Mesodermal cell (in vitro differentiated cells): ENCODE results near the gene SPRY4.
"Not testable (repeated sequence)": the region's sequence is repeated elsewhere in the genome, so short reads cannot be mapped to it uniquely, and the experiment has no call there.

Experiments
- H3K27ac ChIP-seq: 2 replicates; pipeline ENCODE4 v1.7.0; 2013; ENCODE audit warnings: mild to moderate bottlenecking, low read depth, low read length, moderate library complexity; ENCODE audit not compliant: severe bottlenecking
- H3K36me3 ChIP-seq: 2 replicates; pipeline ENCODE4 v1.7.1; 2013; ENCODE audit warnings: mild to moderate bottlenecking, low read length, moderate library complexity; ENCODE audit not compliant: control insufficient read depth, insufficient read depth
- H3K4me1 ChIP-seq: one replicate; pipeline ENCODE4 v1.7.1; 2013; ENCODE audit warnings: mild to moderate bottlenecking, low read length; ENCODE audit not compliant: insufficient read depth, control insufficient read depth, poor library complexity, severe bottlenecking
- H3K4me3 ChIP-seq: 2 replicates; pipeline ENCODE4 v1.7.0; 2013; ENCODE audit warnings: low read length, control low read depth, mild to moderate bottlenecking; ENCODE audit not compliant: insufficient read depth, poor library complexity, severe bottlenecking; ENCODE audit errors: extremely low read depth
- H3K9me3 ChIP-seq: 2 replicates; pipeline ENCODE4 v1.7.1; 2013; ENCODE audit warnings: mild to moderate bottlenecking, low read length, moderate library complexity; ENCODE audit not compliant: control insufficient read depth
- whole genome bisulfite sequencing, 2 experiments: methylation state at CpG; one replicate each; pipeline ENCODE4 v1.1.5; 2013; ENCODE audit warnings: missing lambda C conversion rate in 2 of 2; ENCODE audit not compliant: insufficient coverage in 2 of 2; 5-methylcytosine and 5-hydroxymethylcytosine counted together

The SPRY4 gene

GRCh38 chr5:142357469-142358090 lies 32.8 kb upstream of the SPRY4 start:
- Histone ChIP-seq H3K4me1 (peaks cover 65% of the 10 kb centered on the region), H3K27ac (peak overlapping the region; percentile 98), H3K9me3 (peaks cover 6% of the 10 kb centered on the region), H3K4me3 (peak overlapping the region; percentile 31), H3K36me3 (peaks cover 3% of the 10 kb centered on the region)
- 42 to 61% methylated on average over 9 to 13 of the region's 14 CpGs for WGBS, 2 experiments

- WGBS, 2 experiments = 0% methylated on average over 35 to 45 of the region's 82 CpGs
- H3K27ac ChIP-seq = peak overlapping the region; percentile 98
Observed at GRCh38 chr5:142356716-142357468, 32.1 kb upstream of the SPRY4 start.

GRCh38 chr5:142356349-142356715 lies 31.5 kb upstream of the SPRY4 start:
- Histone ChIP-seq H3K36me3 (peaks cover 3% of the 10 kb centered on the region), H3K4me1 (peaks cover 55% of the 10 kb centered on the region), H3K27ac (peak overlapping the region; percentile 98), H3K9me3 (peaks cover 6% of the 10 kb centered on the region), H3K4me3 (peak overlapping the region; percentile 31)
- 3 to 5% methylated on average over 3 to 6 of the region's 14 CpGs for WGBS, 2 experiments

More at GRCh38 chr5:142356716-142357468, 32.1 kb upstream of the SPRY4 start:
- peaks cover 60% of the 10 kb centered on the region for H3K4me1 ChIP-seq
- peaks cover 3% of the 10 kb centered on the region for H3K36me3 ChIP-seq
- peaks cover 6% of the 10 kb centered on the region for H3K9me3 ChIP-seq
- H3K4me3 ChIP-seq = peak overlapping the region; percentile 31

GRCh38 chr5:142353071-142353472 lies 28.3 kb upstream of the SPRY4 start:
- Histone ChIP-seq H3K9me3 (peaks cover 6% of the 10 kb centered on the region), H3K27ac (peak overlapping the region; percentile 49), H3K36me3 (peaks cover 3% of the 10 kb centered on the region), H3K4me1 (peaks cover 28% of the 10 kb centered on the region), H3K4me3 (no peak overlapping the region)
- 94 to 97% methylated on average over 3 of the region's 4 CpGs for WGBS, 2 experiments

GRCh38 chr5:142350021-142350420 lies 25.2 kb upstream of the SPRY4 start:
- H3K4me1 ChIP-seq = peaks cover 17% of the 10 kb centered on the region
- no peak overlapping the region for H3K27ac ChIP-seq
- no peak overlapping the region for H3K4me3 ChIP-seq
- H3K9me3 ChIP-seq = peaks cover 13% of the 10 kb centered on the region
- peaks cover 12% of the 10 kb centered on the region for H3K36me3 ChIP-seq

GRCh38 chr5:142346706-142347105 lies 21.9 kb upstream of the SPRY4 start:
- Histone ChIP-seq H3K4me1 (peaks cover 5% of the 10 kb centered on the region), H3K4me3 (no peak overlapping the region), H3K27ac (no peak overlapping the region), H3K36me3 (peaks cover 26% of the 10 kb centered on the region), H3K9me3 (peaks cover 30% of the 10 kb centered on the region)
- no CpG with 5 or more reads among the region's 2 CpGs for WGBS, 2 experiments

- not testable (repeated sequence) for H3K4me1 ChIP-seq, H3K4me3 ChIP-seq, H3K27ac ChIP-seq
- Histone ChIP-seq H3K9me3 (peaks cover 30% of the 10 kb centered on the region), H3K36me3 (peaks cover 31% of the 10 kb centered on the region)
- 93 to 100% methylated on average over 1 to 3 of the region's 3 CpGs for WGBS, 2 experiments
Observed at GRCh38 chr5:142344915-142345314, 20.1 kb upstream of the SPRY4 start.

GRCh38 chr5:142343531-142343930 lies 18.7 kb upstream of the SPRY4 start:
- Histone ChIP-seq H3K36me3 (peaks cover 44% of the 10 kb centered on the region), H3K27ac (no peak overlapping the region), H3K9me3 (peaks cover 30% of the 10 kb centered on the region), H3K4me3 (no peak overlapping the region), H3K4me1 (peaks cover 6% of the 10 kb centered on the region)
- 95 to 96% methylated on average over 4 of the region's 4 CpGs for WGBS, 2 experiments

GRCh38 chr5:142342128-142342981 lies 17.5 kb upstream of the SPRY4 start:
- H3K27ac ChIP-seq = peak overlapping the region; percentile 29
- H3K9me3 ChIP-seq = peaks cover 30% of the 10 kb centered on the region
- peaks cover 50% of the 10 kb centered on the region for H3K36me3 ChIP-seq
- H3K4me1 ChIP-seq = peaks cover 6% of the 10 kb centered on the region
- WGBS, 2 experiments = 90 to 96% methylated on average over 13 to 16 of the region's 16 CpGs
- H3K4me3 ChIP-seq = no peak overlapping the region

- peaks cover 6% of the 10 kb centered on the region for H3K4me1 ChIP-seq
- H3K4me3 ChIP-seq = no peak overlapping the region
- H3K9me3 ChIP-seq = peaks cover 15% of the 10 kb centered on the region
- 95 to 100% methylated on average over 2 of the region's 3 CpGs for WGBS, 2 experiments
- no peak overlapping the region for H3K27ac ChIP-seq
- H3K36me3 ChIP-seq = peaks cover 37% of the 10 kb centered on the region
Observed at GRCh38 chr5:142339781-142340180, 15.0 kb upstream of the SPRY4 start.
